NCI-H526 treated with DMSO at 0.1 percent for 48 hours (cell line): ENCODE measurements around the gene NHLH2.

Source experiments
- DNase-seq: peaks from one replicate; lab custom pipeline; 2025; lab: John Stamatoyannopoulos, UW

NHLH2 gene

DNA sequence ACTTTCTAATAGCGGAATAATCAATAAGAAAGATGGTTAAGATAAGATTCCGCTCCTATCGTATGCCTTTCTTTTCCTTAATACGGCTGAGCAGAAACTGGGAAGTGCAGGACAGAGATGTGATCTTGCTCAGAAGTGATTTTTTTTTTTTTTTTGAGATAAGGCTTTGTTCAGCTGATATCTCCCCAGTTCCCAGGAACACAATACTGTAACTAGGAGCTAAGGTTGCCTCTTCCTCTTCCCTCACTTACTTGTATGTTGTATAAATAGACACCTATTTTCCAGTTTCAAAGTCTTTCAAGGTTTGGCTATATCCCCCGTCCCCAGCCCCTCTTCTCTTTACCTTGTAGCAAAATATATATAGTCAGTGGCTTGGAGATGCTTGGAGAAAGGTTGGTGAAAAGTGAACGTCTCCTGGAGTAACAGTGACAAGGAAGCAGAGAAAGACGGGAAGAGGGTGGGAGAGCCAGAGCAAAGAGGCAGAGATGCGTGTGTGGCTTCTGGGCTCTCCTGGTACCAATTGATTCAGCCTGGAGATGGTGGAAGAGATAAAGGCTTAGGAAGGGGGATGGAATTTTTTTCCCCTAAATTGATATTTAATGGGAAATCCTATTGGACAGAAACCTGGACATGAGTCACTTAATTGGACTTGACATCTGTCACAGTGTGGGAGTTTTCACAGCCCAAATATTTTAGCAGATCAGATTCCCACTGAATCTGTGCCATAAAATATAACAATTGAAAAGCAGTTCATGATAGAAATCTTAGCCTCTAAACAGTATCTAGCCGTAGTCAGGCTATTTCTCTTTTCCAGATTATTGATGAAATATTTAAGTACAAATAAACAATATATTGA is at the start of gene NHLH2:
Gene NHLH2, minus strand, starts transcription at position 522 of the 856 bp plus-strand sequence. CDS start 2,754 bp downstream, outside the sequence.
- DNase-seq = peak; percentile 77

DNA sequence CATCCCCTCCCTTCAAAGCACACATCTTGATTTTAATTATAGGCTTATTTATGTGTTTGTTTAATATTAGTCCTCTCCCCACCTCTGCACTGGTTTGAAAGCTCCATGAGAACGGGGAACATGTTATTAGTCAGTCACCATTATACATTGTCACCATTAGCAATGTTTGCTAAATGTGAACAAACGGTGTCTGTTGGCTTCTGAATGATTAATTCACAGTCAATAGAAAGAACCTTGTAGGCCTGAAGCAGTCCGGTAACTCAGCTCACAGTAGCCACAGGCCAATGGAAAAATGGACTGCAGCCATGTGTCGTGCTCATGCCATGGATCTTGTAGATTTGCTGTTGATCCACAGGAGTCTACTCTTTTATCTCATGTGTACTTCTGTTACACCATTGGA is 49.7 kb upstream of the NHLH2 start:
- no peak for DNase-seq

DNA sequence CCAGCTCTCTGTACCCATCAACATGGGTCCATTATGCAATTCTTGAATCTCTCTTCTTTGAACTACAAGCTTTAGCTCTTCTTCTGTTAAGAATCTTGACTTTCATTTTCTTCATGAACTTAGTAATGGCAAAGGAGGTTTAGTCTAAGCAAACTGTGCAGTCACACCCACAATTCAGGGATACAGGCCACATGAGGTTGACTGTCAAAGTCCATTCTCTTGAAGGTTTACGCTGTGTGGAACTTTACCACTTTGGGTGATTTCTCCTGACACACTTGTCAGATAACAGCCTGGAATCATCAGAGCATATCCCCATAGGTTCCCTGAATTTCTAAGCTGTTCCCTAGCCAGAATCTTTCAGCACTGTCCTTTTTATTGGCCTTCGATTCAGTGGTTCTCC is 48.0 kb upstream of the NHLH2 start:
- DNase-seq = no peak

DNA sequence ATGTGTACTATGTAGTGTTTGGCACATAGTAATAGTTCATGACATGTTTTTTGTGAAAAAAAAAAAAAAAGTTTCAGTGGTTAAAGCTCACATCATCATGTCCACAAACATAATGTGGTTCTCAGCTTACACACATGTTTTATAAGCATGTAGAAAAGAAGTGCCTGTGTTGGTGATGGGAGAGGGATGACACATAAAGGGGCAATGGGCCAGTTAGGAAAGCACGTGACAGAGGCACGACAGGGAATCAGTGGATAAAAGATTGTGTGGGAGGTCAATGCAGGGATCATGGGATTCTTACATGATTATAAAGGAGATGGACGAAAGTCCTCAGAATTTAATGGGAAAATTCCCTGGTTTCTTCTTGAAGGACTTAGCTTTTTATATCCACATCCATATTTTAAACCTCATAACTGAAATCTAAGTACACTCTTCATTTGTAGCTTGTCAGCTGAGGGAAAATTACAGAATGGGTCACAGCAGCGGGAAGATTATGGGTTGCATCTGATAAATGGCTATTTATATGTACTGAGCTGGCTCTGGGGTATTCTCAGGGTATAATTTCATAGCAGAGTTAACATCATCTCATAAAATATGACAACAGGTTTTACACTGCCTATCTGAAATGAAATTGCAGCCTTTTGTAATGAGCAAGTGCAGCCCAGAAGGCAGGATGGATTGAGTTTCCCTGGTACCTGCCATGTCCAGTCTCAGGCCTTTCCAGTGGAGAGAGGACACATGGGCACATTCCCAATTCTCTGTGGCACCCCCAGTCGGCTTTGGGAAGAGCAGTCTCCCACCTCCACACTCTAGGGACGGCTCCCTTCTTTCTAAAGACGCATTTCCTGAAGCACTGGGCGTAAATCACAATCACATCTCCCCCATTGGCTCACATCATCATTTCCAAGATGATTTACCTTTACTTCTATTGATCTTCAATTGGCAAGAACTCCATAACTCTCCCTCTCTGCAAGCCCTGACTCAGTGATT is 42.3 kb upstream of the NHLH2 start:
- DNase-seq = no peak

DNA sequence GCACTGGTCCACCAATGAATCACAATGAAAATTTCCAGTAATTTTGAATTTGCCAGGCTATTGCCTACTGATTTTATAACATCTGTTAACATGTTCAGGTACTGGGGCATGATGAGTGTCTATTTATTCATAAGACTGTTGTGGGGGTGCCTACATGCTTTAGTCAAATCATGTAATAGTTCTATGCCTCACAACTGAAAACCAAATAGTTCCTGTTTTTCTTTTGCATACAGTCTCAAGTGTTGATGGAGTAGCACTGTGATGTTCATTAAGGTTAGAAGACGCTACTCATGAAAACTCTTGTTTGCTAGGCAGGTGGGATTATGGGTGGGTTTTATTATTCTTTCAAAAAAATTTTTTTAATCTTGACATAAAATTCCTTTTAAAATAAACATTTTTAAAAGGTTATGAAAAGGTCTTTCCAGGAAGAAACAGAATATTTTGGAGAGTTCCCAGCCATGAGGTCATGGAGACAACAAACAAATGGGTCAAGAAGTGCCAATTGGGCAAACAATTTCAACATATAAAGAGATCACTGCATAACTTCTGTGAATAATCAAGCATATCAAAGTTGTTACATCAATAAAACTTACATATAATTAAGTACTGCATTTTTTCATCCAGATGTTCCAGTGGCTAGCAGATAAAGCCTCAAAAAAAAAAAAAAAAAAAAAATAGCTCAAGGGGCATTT is 40.2 kb upstream of the NHLH2 start:
- no peak for DNase-seq

DNA sequence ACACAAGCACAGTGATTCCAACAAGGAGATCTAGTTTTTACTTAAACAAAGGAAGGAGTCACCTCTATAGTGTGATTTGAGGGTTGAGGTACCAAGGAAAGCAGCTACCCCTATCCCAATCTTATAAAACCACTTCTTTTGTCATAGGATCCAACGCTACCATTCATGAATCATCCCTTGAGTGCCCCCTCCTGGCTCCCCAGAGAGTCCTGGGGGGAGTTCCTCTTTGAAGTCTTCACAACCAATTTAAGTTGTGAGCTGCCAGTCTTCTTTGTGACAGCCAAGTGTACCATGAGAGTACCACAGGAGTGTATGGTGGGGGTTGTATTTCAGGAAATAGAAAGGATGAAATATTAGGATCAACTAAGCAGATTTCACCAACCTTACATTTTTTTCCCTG is 39.1 kb upstream of the NHLH2 start:
- no peak for DNase-seq

DNA sequence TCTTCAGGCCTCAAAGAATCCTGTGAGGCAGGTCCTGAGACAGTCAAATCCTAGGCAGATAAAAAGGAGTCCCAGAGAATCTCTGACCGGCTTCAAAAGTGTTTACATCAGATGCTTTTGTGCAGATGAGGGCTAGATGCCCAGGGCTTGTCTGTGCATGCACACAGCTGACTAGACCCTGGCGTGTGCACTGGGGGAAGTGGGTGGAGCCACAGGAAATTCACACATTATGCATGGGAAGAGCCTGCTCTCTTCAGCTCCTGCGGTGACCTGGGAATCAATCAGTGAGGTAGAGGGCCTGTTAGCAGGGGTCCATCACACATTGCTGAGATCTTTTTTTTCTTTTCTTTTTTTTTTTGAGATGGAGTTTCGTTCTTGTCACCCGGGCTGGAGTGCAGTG is 36.6 kb upstream of the NHLH2 start:
- peak; percentile 41 for DNase-seq

DNA sequence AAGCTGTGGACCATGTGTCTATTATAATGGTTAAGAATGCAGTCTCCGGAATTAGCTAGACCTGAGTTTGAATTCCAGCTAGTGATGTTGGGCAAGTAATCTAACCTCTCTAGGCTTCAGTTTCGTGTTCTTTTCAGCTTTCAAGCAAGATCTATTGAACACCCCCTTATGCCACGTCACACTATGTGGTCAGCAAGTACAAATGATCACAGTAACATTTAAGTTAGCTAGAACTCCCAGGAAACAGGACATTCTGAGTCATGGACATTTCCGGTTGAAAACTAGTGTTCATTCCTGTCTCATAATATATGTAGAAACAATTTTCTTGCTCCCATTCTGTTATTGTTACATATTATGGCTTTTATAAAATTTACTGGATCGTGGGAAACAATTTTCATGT is 34.0 kb upstream of the NHLH2 start:
- no peak for DNase-seq

DNA sequence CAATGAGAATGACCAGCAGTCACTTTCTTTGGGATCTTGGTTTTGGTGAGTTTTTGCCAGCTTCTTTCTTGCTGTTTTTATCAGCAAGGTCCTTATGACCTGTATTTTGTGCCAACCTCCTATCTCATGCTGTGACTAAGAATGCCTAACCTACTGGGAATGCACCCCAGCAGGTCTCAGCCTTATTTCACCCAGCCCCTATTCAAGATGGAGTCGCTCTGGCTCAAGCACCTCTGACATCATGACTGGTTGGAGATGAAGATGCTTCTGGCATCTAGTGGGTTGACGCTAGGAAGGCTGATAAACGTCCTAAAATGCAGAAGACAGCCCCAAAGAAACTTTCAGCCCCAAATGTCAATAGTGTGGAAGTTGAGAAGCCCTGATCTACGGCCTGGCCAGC is 33.6 kb upstream of the NHLH2 start:
- no peak for DNase-seq

DNA sequence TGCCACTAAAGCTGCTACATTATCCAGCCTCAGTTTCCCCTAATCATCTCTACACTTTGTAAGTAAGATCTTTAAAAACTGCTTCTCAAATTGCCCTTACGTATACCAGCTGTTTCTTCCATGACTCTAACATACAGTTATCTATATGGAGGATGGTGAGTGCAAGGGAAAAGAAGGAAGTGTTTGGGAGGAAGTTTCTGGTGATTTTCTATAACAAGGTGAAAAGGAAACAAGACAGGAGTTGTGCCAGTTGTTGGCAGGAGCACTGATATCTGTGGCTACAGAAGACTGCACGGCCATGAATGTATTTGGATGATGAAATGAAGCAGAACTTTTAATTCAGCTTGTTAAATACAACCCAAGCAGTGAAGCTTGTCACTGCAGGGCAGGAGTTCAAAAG is 32.3 kb upstream of the NHLH2 start:
- DNase-seq = no peak

DNA sequence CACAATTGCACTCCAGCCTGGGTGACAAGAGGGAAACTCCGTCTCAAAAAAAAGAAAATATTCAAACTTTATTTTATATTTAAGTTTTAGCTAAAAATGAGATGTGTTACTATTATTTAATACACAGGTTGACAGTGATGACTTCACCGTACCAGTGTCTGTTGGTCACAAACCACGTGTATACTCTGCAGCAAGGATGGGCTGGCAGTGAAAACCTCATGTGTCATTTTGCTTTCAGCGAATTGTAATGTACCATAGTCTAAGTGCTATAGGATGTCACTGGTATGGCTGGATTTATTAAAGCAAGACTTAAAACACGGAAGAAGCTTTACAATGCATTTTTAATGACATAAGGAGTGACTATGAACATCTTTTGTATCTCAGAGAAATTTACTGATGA is 28.1 kb upstream of the NHLH2 start:
- DNase-seq = no peak

DNA sequence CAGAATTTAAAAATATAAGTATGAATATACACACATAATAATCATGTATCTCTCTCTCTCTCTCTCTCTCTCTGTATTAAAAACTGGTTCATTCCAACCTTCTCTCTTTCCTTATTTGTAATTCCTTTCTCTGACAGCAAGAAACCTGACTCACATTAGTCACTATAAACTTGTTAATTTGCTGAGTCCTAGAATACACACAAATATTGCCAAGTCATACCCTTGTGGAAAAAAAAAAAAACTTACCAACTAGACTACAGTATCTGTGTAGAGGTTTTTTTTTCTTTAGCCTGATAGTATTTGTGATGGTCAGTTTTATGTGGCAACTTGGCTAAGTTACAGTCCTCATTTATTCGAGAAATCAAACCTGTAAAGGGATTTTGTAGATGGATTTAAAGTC is 26.3 kb upstream of the NHLH2 start:
- DNase-seq = no peak

DNA sequence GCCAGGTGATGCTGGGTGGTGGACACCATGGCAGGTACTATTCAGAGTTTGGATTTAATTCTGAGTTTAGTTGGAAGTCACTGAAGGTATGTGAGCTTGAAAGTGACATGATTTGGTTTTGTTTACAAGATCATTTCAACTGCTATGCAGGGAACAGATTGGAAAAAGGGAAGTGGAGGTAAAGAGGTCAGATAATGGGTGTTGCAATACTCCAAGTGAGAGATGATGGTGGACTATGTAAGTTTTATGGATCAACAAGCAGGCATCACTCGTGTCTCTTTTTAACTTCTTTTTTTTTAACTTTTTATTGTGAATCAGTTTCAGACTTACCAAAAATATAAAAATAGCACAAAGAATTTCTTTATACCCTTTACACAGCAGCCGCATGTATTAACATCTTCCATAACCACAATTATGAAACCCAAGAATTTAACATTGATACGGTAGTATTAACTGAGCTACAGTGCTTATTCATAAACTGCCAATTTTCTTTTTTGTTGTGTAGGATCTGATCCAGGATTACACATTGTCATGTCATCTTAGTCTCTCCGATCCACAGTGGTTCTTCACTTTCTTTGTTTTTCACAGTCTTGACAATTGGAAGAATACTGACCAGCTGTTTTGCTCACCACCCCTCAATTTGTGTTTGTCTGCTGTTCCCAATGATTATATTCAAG is 24.9 kb upstream of the NHLH2 start:
- DNase-seq = no peak

DNA sequence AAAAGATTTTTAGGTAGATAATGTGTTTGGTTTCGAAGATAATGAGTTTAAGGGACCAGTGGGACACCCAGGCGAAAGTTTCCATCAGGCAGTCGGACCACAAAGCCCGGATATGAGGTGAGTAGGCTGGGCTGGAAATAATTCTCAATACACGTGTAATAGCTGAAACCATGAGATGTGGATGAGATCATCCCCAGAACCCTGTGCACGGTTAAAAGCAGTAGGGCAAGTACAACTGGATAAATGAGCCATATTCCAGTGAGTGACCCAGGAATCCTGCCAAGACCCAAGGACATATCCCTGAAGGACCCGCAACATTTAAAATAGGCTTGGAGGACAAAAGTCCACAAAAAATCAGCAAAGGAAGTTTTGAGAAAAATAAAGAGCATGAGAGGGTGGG is 21.5 kb upstream of the NHLH2 start:
- DNase-seq = no peak

DNA sequence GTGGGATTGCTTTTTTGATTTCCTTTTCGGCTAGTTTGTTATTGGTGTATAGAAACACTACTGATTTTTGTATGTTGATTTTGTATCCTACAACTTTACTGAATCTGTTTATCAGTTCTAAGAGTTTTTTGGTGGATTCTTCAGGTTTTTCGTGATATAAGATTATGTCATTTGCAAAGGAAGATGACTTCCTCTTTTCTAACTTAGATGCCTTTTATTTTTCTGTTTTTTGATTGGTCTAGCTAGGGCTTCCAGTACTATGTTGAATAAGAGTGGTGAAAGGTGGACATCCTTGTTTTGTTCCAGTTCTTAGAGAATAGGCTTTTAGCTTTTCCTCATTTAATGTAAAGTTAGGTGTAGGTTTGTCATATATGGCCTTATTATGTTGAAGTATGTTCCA is 13.1 kb upstream of the NHLH2 start:
- no peak for DNase-seq

DNA sequence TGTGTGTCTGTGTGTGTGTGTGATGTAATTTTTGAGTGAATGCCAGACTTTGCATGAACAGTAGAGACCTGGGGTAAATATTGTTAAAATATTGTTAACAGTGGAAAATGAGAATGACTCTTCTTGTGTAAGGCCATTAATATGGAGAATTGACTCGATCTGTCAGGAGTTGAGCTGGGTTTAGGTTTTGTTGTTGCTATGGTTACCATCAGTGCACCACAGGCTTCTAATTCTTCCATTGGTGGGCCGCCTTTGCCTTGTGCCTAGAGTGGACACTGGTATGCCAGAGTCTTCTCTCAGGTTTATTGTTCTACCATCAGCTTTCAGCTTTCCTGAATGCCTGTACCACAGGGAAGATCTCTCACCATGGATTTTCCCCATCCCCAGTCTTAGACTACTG is 10.0 kb upstream of the NHLH2 start:
- DNase-seq = no peak

DNA sequence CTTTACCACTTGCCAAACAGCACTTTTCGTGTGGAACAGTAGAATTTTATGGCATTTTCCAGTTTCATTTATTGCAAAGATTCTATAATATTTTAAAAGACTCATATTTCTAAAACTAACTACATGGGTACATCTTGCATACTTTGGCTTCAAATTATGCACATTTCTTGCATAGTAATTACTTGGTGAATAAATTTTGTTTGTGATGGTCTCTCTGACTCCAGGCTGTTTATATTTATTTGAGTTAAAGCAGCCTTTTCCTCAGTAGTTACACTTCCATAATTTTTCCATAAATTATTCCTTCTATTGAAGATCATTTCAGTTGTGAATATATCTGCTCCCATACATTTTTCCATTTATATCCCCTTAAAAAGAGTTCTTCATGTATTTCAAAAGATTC is 6.9 kb upstream of the NHLH2 start:
- no peak for DNase-seq

DNA sequence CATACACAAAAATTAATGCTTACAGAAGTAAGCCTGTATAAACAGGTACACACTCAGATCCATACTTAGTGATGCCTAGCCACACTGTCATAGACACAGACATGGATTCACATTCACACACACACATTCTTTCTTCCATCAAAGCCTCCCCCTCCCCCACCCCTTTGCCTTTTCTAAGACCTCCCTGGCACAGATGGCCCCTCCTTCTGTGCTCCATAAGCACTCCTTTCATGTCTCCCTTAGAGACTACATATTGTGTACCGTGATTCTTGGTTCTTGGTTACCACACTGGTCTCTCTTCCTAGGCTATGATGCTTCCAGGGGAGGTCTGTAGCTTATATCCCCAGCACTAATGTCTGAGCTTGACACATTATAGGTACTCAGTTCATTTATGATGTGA is 2.0 kb upstream of the NHLH2 start:
- no peak for DNase-seq

DNA sequence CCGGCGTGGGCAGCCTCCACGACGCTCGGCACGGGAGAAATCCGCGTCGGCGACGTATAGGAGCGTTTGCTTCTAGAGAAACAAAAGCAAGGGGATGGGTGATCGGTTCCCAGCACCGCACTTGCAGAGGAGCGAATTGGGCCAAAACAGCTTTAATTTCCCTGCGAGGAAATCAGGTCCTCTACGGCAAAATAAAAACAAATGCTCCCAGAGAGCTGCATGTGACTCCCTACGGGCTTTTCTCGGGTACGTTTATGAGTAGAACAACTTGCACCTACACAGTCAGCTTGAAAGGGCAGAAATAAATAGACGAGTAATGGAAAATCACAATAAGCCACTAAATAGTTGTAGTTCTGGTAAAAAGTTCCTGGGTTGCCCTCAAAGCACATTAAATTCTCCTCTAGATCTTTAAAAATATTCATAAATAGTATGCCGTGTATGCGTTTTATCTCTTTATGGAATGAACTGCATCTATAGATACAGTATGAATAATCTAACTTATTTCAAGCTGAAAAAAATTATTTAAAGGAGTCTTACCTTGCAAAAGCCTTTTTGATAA is 1.2 kb downstream of the NHLH2 start:
- peak; percentile 88 for DNase-seq

DNA sequence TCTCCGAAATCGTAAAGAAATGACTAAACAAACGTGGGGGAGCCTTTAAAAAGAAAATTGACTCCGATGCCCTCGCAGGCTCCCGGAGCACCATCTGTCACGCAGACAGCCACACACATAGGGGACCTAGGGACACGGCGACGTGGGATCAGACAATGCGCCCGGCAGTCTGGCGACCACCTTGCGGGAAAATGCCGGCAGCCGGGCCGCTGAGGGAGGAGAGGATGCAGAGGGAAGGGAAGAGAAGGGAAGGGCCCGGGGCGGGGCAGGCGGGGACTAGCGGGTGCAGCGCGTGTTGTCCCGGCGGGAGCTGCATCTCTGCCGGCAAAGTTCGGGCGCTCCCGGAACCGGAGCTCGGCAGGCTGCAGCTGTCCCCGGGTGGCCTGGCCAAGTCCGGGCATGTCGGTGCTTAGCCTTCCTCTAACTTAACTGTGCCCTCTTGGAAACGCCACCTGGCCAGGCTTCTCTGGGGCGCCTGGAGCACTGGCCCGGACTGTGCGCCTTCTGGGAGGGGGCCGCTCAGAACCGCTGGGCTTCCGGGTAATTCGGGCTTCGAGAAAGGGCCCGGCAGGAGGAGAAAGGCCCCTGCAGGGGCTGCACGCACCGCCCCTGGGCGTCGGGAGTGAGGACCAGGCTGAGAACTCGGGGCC is 1.8 kb downstream of the NHLH2 start:
- DNase-seq = peak; percentile 79

DNA sequence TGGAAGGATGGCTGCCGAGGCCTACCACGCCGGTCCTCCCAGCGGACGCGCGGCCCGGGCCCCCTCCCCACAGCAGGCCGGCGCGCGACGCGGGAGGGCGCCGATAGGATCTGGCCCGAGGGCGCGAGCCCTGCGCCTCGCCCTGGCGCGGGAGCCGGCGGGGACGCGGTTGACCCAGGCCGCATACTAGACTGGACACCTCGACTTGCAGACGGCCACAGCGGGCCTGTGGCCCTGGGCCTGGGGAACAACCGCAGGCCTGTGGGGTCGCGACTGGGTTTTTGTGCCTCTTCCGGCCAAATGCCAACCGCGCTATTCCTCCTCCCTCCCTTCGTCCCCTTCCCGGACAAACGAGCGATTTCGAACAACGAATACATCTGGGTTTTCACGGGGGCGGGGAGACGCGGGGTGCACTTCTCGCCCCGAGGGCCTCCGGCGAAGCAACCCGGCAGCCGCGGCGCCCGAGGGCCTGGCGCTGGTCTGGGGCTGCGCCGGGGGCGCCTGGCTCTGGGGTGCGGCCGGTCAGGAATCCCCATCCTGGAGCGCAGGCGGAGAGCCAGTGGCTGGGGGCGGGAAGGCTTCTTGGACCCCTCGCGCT is 2.4 kb downstream of the NHLH2 start:
- DNase-seq = peak; percentile 72
